SK-N-SH (cell line): ENCODE data around the gene BMF. TPM values are rescaled to one million over a fixed set of nuclear protein-coding genes. Genes with fewer than 3 reads are reported as not detected.
"Not testable (repeated sequence)": the region's sequence is repeated elsewhere in the genome, so short reads cannot be mapped to it uniquely, and the experiment has no call there.

Source experiments
- CTCF ChIA-PET: fragments of 300-600, 350-600 bp; formaldehyde crosslinking; extraction: SDS; loops from one replicate; lab custom pipeline; 2021; lab: Yijun Ruan, JAX
- POLR2A ChIA-PET: fragments of 350-600 bp; sonication (Branson Sonifier 250); formaldehyde crosslinking; extraction: SDS; loops from one replicate; lab custom pipeline; 2020; ENCODE audit warnings: antibody characterized with exemption, inconsistent platforms; lab: Yijun Ruan, JAX
- DNase-seq: peaks from one replicate; pipeline ENCODE4 v3.0.0; 2012
- H2AFZ ChIP-seq: fragments of 200-600 bp; sonication (generic); 2 replicates; pipeline ENCODE4 v1.8.1; 2016; ENCODE audit warnings: antibody characterized with exemption, mild to moderate bottlenecking, low read depth
- H3F3A ChIP-seq: fragments of 200-600 bp; sonication (generic); replicated peaks from 2 replicates; pipeline ENCODE3; 2016; ENCODE audit warnings: antibody characterized with exemption, mild to moderate bottlenecking; ENCODE audit not compliant: insufficient read depth
- H3K27ac ChIP-seq, 2 experiments: fragments of 200-500 bp in 1 of 2; fragments of 200-600 bp in 1 of 2; sonication (Bioruptor generic) in 1 of 2; sonication (generic), shearing (Covaris generic) in 1 of 2; 2 replicates each; pipeline versions ENCODE4 v1.5.1 to v1.6.1; 2014 to 2016; ENCODE audit warnings: low read depth in 2 of 2, inconsistent platforms in 1 of 2, low read length in 1 of 2, mild to moderate bottlenecking in 1 of 2, mixed read lengths in 1 of 2
- H3K27me3 ChIP-seq: fragments of 200-600 bp; sonication (generic), shearing (Covaris generic); 2 replicates; pipeline ENCODE4 v1.6.1; 2016; ENCODE audit warnings: mixed run types; ENCODE audit not compliant: insufficient read depth
- H3K36me3 ChIP-seq, 2 experiments: fragments of 200-500 bp in 1 of 2; fragments of 200-600 bp in 1 of 2; sonication (Bioruptor generic) in 1 of 2; sonication (generic) in 1 of 2; replicated peaks in 1 of 2; 2 replicates each; pipeline versions ENCODE3 to v1.5.1; 2014 to 2016; ENCODE audit warnings: low read length in 1 of 2, mild to moderate bottlenecking in 1 of 2; ENCODE audit not compliant: insufficient read depth in 2 of 2, control insufficient read depth in 1 of 2
- H3K4me1 ChIP-seq, 2 experiments: fragments of 200-500 bp in 1 of 2; fragments of 200-600 bp in 1 of 2; sonication (Bioruptor generic) in 1 of 2; sonication (generic), shearing (Covaris generic) in 1 of 2; 2 replicates each; pipeline versions ENCODE4 v1.5.1 to v1.6.1; 2014 to 2016; ENCODE audit warnings: low read depth in 1 of 2, low read length in 1 of 2, mixed run types in 1 of 2; ENCODE audit not compliant: insufficient read depth in 2 of 2, control insufficient read depth in 1 of 2
- H3K4me2 ChIP-seq: fragments of 200-600 bp; sonication (generic), shearing (Covaris generic); 2 replicates; pipeline ENCODE4 v1.6.1; 2017; ENCODE audit warnings: mixed run types
- H3K4me3 ChIP-seq, 2 experiments: fragments of 200-500 bp in 1 of 2; fragments of 200-600 bp in 1 of 2; sonication (Bioruptor generic) in 1 of 2; sonication (generic), shearing (Covaris generic) in 1 of 2; 2 replicates each; pipeline versions ENCODE4 v1.5.1 to v1.8.1; 2014 to 2016; ENCODE audit warnings: low read depth in 2 of 2, inconsistent platforms in 1 of 2, low read length in 1 of 2, mild to moderate bottlenecking in 1 of 2, mixed read lengths in 1 of 2, moderate library complexity in 1 of 2
- H3K79me2 ChIP-seq: fragments of 200-600 bp; sonication (generic); 2 replicates; pipeline ENCODE4 v1.8.1; 2017; ENCODE audit warnings: mild to moderate bottlenecking; ENCODE audit not compliant: insufficient read depth
- H3K9ac ChIP-seq: fragments of 200-600 bp; sonication (generic); 2 replicates; pipeline ENCODE4 v1.6.1; 2017; ENCODE audit warnings: mixed run types
- H3K9me2 ChIP-seq: fragments of 200-600 bp; sonication (generic); 2 replicates; pipeline ENCODE4 v1.6.1; 2017; ENCODE audit warnings: mixed run types
- H3K9me3 ChIP-seq: fragments of 200-600 bp; sonication (generic); 2 replicates; pipeline ENCODE4 v1.6.1; 2017; ENCODE audit warnings: mixed run types, mild to moderate bottlenecking, moderate library complexity
- H4K20me1 ChIP-seq: fragments of 200-600 bp; sonication (generic); 2 replicates; pipeline ENCODE4 v1.6.1; 2017; ENCODE audit warnings: mild to moderate bottlenecking, mixed run types; ENCODE audit not compliant: insufficient read depth
- ELF1 ChIP-seq: IDR thresholded peaks from 2 replicates; pipeline ENCODE4 v1.4.0; 2012
- EZH2phosphoT487 ChIP-seq: fragments of 200-600 bp; sonication (generic); IDR thresholded peaks from 2 replicates; pipeline ENCODE4 v1.6.1; 2017; ENCODE audit warnings: low read depth, mixed run types, mild to moderate bottlenecking, antibody characterized with exemption, moderate library complexity, borderline replicate concordance
- MEF2A ChIP-seq: IDR thresholded peaks from 2 replicates; pipeline ENCODE4 v1.4.0; 2012; ENCODE audit warnings: low read depth, borderline replicate concordance
- MXI1 ChIP-seq: IDR thresholded peaks from 2 replicates; pipeline ENCODE4 v1.6.1; 2012; ENCODE audit warnings: mild to moderate bottlenecking, low read depth, low read length, improper control_type of control experiment
- NFIC ChIP-seq: IDR thresholded peaks from 2 replicates; pipeline ENCODE4 v1.4.0; 2012; ENCODE audit warnings: borderline replicate concordance
- POLR2AphosphoS5 ChIP-seq: IDR thresholded peaks from 2 replicates; pipeline ENCODE4 v1.6.1; 2012; ENCODE audit warnings: low read depth, low read length
- RCOR1 ChIP-seq: fragments of 150-350 bp; IDR thresholded peaks from 2 replicates; pipeline ENCODE4 v1.6.1; 2017; ENCODE audit warnings: antibody characterized with exemption, low read length
- RXRA ChIP-seq: IDR thresholded peaks from 2 replicates; pipeline ENCODE4 v1.4.0; 2012; ENCODE audit warnings: low read depth, mild to moderate bottlenecking, borderline replicate concordance
- TAF1 ChIP-seq: IDR thresholded peaks from 2 replicates; pipeline ENCODE4 v1.6.1; 2012; ENCODE audit warnings: low read depth, mild to moderate bottlenecking, low read length, moderate library complexity, borderline replicate concordance
- TCF12 ChIP-seq: IDR thresholded peaks from 2 replicates; pipeline ENCODE4 v1.4.0; 2012
- USF1 ChIP-seq: IDR thresholded peaks from 2 replicates; pipeline ENCODE4 v1.4.0; 2012; ENCODE audit warnings: low read depth, borderline replicate concordance
- USF2 ChIP-seq: fragments of 150-350 bp; IDR thresholded peaks from 2 replicates; pipeline ENCODE4 v1.6.1; 2017; ENCODE audit warnings: antibody characterized with exemption, low read length, low read depth, borderline replicate concordance
- WGBS: methylation state at CpG from one replicate; pipeline ENCODE4 v1.1.6; 2017; ENCODE audit warnings: low lambda C conversion rate; 5-methylcytosine and 5-hydroxymethylcytosine counted together
- polyA plus RNA-seq, 3 experiments: library from polyadenylated mRNA; depleted of rRNA; stranded (reverse); fragments of >200 nt; gene quantifications; 2 replicates each; pipeline ENCODE4 v1.2.3, GENCODE V29; 2012
- TF ChIP-seq, protein P1 (sequence below): fragments of 150-350 bp; IDR thresholded peaks from 2 replicates; pipeline ENCODE4 v1.6.1; 2016; ENCODE audit warnings: mild to moderate bottlenecking, low read depth, low read length
- TF ChIP-seq, protein P2 (sequence below): IDR thresholded peaks from 2 replicates; pipeline ENCODE4 v1.6.1; 2012; ENCODE audit warnings: mild to moderate bottlenecking, low read depth, low read length, moderate library complexity

The BMF gene
- polyA plus RNA-seq, 1 of the 3 experiments (the other 2 are of a cell fraction), result 0.72 TPM

- Histone ChIP-seq H3F3A (no peaks in the 10 kb centered on the region), H3K27ac (no peak overlapping the region), H4K20me1 (no peaks in the 10 kb centered on the region), H2AFZ (no peak overlapping the region), H3K4me2 (no peak overlapping the region), H3K4me1 (no peaks in the 10 kb centered on the region), H3K27me3 (peaks cover 22% of the 10 kb centered on the region; the same call in 1 of the 2 replicates), H3K9me2 (no peaks in the 10 kb centered on the region), H3K4me3 (no peak overlapping the region), H3K9me3 (no peaks in the 10 kb centered on the region), H3K9ac (no peak overlapping the region), H3K36me3 (no peaks in the 10 kb centered on the region)
- DNase-seq, result no peak
- WGBS, result 81% methylated on average over 8 of the region's 8 CpGs
- TF ChIP-seq POLR2AphosphoS5 (no peak), RXRA (no peak), RCOR1 (no peak), NFIC (no peak), USF1 (no peak), EZH2phosphoT487 (no peak), TCF12 (no peak)
- TF ChIP-seq, protein P1, sequence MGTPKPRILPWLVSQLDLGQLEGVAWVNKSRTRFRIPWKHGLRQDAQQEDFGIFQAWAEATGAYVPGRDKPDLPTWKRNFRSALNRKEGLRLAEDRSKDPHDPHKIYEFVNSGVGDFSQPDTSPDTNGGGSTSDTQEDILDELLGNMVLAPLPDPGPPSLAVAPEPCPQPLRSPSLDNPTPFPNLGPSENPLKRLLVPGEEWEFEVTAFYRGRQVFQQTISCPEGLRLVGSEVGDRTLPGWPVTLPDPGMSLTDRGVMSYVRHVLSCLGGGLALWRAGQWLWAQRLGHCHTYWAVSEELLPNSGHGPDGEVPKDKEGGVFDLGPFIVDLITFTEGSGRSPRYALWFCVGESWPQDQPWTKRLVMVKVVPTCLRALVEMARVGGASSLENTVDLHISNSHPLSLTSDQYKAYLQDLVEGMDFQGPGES, result no peak
- TF ChIP-seq, all 33 proteins: peak for 0
- H3K79me2 ChIP-seq, result no peaks in the 10 kb centered on the region
- ChIA-PET POLR2A (no interaction called here), CTCF (interaction anchor here (4.6 kb wide), 1 partner anchor 11 kb away, joined by 43 read pairs; no protein-coding TSS in a partner anchor)
Observed at GRCh38 chr15:40115670-40116093, 7.0 kb upstream of the BMF start.

DNA sequence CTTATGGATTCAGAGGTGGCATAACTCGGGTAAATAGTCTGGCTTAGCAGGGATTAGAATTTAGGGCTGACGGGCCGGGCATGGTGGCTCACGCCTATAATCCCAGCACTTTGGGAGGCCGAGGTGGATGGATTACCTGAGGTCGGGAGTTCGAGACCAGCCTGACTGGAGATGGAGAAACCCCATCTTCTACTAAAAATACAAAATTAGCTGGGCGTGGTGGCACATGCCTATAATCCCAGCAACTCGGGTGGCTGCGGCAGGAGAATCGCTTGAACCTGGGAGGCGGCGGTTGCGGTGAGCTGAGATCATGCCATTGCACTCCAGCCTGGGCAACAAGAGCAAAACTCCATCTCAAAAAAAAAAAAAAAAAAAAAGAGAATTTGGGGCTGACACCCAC lies 6.4 kb upstream of the BMF start:
- ChIA-PET POLR2A (interaction anchor here (0.8 kb wide), 1 partner anchor 10 kb away, joined by 3 read pairs; no protein-coding TSS in a partner anchor), CTCF (interaction anchor here (0.9 to 4.6 kb wide), 2 partner anchors 10 to 160 kb away, joined by 3 to 43 read pairs; no protein-coding TSS in a partner anchor)
- H3K4me2 ChIP-seq, H3K79me2 ChIP-seq, H3K9ac ChIP-seq, H3K4me1 ChIP-seq, H3F3A ChIP-seq, H3K36me3 ChIP-seq, H4K20me1 ChIP-seq, H3K9me3 ChIP-seq, H3K9me2 ChIP-seq, H2AFZ ChIP-seq, H3K27ac ChIP-seq, DNase-seq, H3K4me3 ChIP-seq: not testable (repeated sequence)
- H3K27me3 ChIP-seq, result peaks cover 22% of the 10 kb centered on the region; the same call in 1 of the 2 replicates
- WGBS, result 81% methylated on average over 8 of the region's 14 CpGs

- CTCF ChIA-PET, result interaction anchor here (1.0 to 4.6 kb wide), 2 partner anchors 10 to 71 kb away, joined by 4 to 43 read pairs; no protein-coding TSS in a partner anchor
- H3K27ac ChIP-seq, result no peak overlapping the region
- no peaks in the 10 kb centered on the region for H3K9me3 ChIP-seq
- H3K4me1 ChIP-seq, result peaks cover 0 to 3% of the 10 kb centered on the region in 2 experiments; a peak in 1 of 4 replicates
- no peaks in the 10 kb centered on the region for H3K79me2 ChIP-seq
- WGBS, result 76% methylated on average over 2 of the region's 2 CpGs
- no peak for DNase-seq
- H3K36me3 ChIP-seq, result no peaks in the 10 kb centered on the region
- H3K9me2 ChIP-seq, result no peaks in the 10 kb centered on the region
- no peak overlapping the region for H2AFZ ChIP-seq
- POLR2A ChIA-PET, result interaction anchor here (1.1 kb wide), 1 partner anchor 47 kb away, joined by 3 read pairs; the partner anchor contains the start of gene BUB1B
- H3K4me3 ChIP-seq, result no peak overlapping the region
- no peak overlapping the region for H3K9ac ChIP-seq
- H3K27me3 ChIP-seq, result peaks cover 22% of the 10 kb centered on the region; the same call in 1 of the 2 replicates
- no peaks in the 10 kb centered on the region for H3F3A ChIP-seq
- H3K4me2 ChIP-seq, result no peak overlapping the region
- no peaks in the 10 kb centered on the region for H4K20me1 ChIP-seq
- no peak for TF ChIP-seq EZH2phosphoT487
- TF ChIP-seq MEF2A, result no peak
- TF ChIP-seq, protein P2, sequence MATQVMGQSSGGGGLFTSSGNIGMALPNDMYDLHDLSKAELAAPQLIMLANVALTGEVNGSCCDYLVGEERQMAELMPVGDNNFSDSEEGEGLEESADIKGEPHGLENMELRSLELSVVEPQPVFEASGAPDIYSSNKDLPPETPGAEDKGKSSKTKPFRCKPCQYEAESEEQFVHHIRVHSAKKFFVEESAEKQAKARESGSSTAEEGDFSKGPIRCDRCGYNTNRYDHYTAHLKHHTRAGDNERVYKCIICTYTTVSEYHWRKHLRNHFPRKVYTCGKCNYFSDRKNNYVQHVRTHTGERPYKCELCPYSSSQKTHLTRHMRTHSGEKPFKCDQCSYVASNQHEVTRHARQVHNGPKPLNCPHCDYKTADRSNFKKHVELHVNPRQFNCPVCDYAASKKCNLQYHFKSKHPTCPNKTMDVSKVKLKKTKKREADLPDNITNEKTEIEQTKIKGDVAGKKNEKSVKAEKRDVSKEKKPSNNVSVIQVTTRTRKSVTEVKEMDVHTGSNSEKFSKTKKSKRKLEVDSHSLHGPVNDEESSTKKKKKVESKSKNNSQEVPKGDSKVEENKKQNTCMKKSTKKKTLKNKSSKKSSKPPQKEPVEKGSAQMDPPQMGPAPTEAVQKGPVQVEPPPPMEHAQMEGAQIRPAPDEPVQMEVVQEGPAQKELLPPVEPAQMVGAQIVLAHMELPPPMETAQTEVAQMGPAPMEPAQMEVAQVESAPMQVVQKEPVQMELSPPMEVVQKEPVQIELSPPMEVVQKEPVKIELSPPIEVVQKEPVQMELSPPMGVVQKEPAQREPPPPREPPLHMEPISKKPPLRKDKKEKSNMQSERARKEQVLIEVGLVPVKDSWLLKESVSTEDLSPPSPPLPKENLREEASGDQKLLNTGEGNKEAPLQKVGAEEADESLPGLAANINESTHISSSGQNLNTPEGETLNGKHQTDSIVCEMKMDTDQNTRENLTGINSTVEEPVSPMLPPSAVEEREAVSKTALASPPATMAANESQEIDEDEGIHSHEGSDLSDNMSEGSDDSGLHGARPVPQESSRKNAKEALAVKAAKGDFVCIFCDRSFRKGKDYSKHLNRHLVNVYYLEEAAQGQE, result no peak
- no peak for TF ChIP-seq USF2
- no peak for TF ChIP-seq MXI1
- no peak for TF ChIP-seq RCOR1
- no peak for TF ChIP-seq POLR2AphosphoS5
- TF ChIP-seq TAF1, result no peak
- no peak for TF ChIP-seq ELF1
Observed at GRCh38 chr15:40114218-40114617, 5.5 kb upstream of the BMF start.
